Trophoblast cell (in vitro differentiated cells and primary cell): Measurements from ENCODE around the gene MYOZ2.

Source experiments
- DNase-seq, 2 donors: peaks; one replicate each; pipeline ENCODE4 v3.0.0-alpha.2; 2016
- H2AFZ ChIP-seq: 2 replicates; pipeline ENCODE4 v1.6.1; 2013; ENCODE audit warnings: low read length, moderate library complexity, mild to moderate bottlenecking; ENCODE audit not compliant: insufficient read depth, poor library complexity
- H2AK5ac ChIP-seq: 2 replicates; pipeline ENCODE4 v1.6.1; 2013; ENCODE audit warnings: mild to moderate bottlenecking, low read length
- H2BK120ac ChIP-seq: 2 replicates; pipeline ENCODE4 v1.6.1; 2013; ENCODE audit warnings: low read length, mild to moderate bottlenecking, moderate library complexity; ENCODE audit not compliant: insufficient read depth, poor library complexity
- H2BK12ac ChIP-seq: 2 replicates; pipeline ENCODE4 v1.6.1; 2013; ENCODE audit warnings: mild to moderate bottlenecking, low read length, moderate library complexity
- H2BK5ac ChIP-seq: 2 replicates; pipeline ENCODE4 v1.6.1; 2013; ENCODE audit warnings: low read length, low read depth, moderate library complexity, mild to moderate bottlenecking; ENCODE audit not compliant: poor library complexity
- H3K14ac ChIP-seq: 2 replicates; pipeline ENCODE4 v1.6.1; 2013; ENCODE audit warnings: mild to moderate bottlenecking, low read length
- H3K18ac ChIP-seq: 2 replicates; pipeline ENCODE4 v1.6.1; 2013; ENCODE audit warnings: mild to moderate bottlenecking, low read length
- H3K23ac ChIP-seq: 2 replicates; pipeline ENCODE4 v1.6.1; 2013; ENCODE audit warnings: low read length
- H3K27ac ChIP-seq: 2 replicates; pipeline ENCODE4 v1.5.1; 2013; ENCODE audit warnings: low read depth, mild to moderate bottlenecking, inconsistent platforms, low read length, moderate library complexity
- H3K27me3 ChIP-seq: 2 replicates; pipeline ENCODE4 v1.6.1; 2013; ENCODE audit warnings: inconsistent platforms, mild to moderate bottlenecking, low read length, moderate library complexity; ENCODE audit not compliant: insufficient read depth
- H3K36me3 ChIP-seq, 2 experiments: 1 replicate in 1 of 2; 2 replicates in 1 of 2; pipeline ENCODE4 v1.6.1; 2013; ENCODE audit warnings: low read length in 2 of 2, mild to moderate bottlenecking in 2 of 2, moderate library complexity in 1 of 2; ENCODE audit not compliant: insufficient read depth in 2 of 2, control insufficient read depth in 1 of 2
- H3K4ac ChIP-seq: 2 replicates; pipeline ENCODE4 v1.6.1; 2013; ENCODE audit warnings: low read depth, mild to moderate bottlenecking, low read length, moderate library complexity
- H3K4me1 ChIP-seq, 2 experiments: 1 replicate in 1 of 2; 2 replicates in 1 of 2; pipeline ENCODE4 v1.6.1; 2013; ENCODE audit warnings: low read length in 2 of 2, mild to moderate bottlenecking in 2 of 2, moderate library complexity in 1 of 2; ENCODE audit not compliant: insufficient read depth in 2 of 2, control insufficient read depth in 1 of 2
- H3K4me2 ChIP-seq: 2 replicates; pipeline ENCODE4 v1.6.1; 2013; ENCODE audit warnings: inconsistent platforms, mild to moderate bottlenecking, low read length, moderate library complexity
- H3K4me3 ChIP-seq: 2 replicates; pipeline ENCODE4 v1.5.1; 2013; ENCODE audit warnings: mild to moderate bottlenecking, low read depth, low read length, inconsistent platforms
- H3K79me1 ChIP-seq: one replicate; pipeline ENCODE4 v1.6.1; 2013; ENCODE audit warnings: low read length
- H3K79me2 ChIP-seq: 2 replicates; pipeline ENCODE4 v1.6.1; 2013; ENCODE audit warnings: low read length, mild to moderate bottlenecking; ENCODE audit not compliant: control insufficient read depth, insufficient read depth, poor library complexity
- H3K9ac ChIP-seq: 2 replicates; pipeline ENCODE4 v1.6.1; 2013; ENCODE audit warnings: mild to moderate bottlenecking, low read length
- H3K9me3 ChIP-seq: 2 replicates; pipeline ENCODE4 v1.6.1; 2013; ENCODE audit warnings: low read depth, mild to moderate bottlenecking, control low read depth, inconsistent platforms, low read length; ENCODE audit not compliant: insufficient read depth
- H4K12ac ChIP-seq: 2 replicates; pipeline ENCODE4 v1.6.1; 2013; ENCODE audit warnings: low read depth, mild to moderate bottlenecking, low read length, moderate library complexity
- H4K8ac ChIP-seq: 2 replicates; pipeline ENCODE4 v1.6.1; 2013; ENCODE audit warnings: low read depth, mild to moderate bottlenecking, low read length, moderate library complexity
- H4K91ac ChIP-seq: one replicate; pipeline ENCODE4 v1.6.1; 2013; ENCODE audit warnings: low read depth, mild to moderate bottlenecking, low read length, moderate library complexity
- WGBS: extraction: QIAGEN DNeasy Blood & Tissue Kit; methylation state at CpG from one replicate; pipeline ENCODE4 v1.1.7; 2013; ENCODE audit warnings: missing lambda C conversion rate; ENCODE audit not compliant: insufficient read length, insufficient coverage; ENCODE audit errors: extremely low coverage; 5-methylcytosine and 5-hydroxymethylcytosine counted together

MYOZ2 gene

GRCh38 chr4:119128148-119128547, 7.5 kb upstream of the MYOZ2 start:
- no peak overlapping the region for H3K9ac ChIP-seq
- H3K4me3 ChIP-seq = no peak overlapping the region
- no peak overlapping the region for H3K4me2 ChIP-seq
- no peak overlapping the region for H2BK5ac ChIP-seq
- H4K91ac ChIP-seq = no peak overlapping the region
- no peak overlapping the region for H3K14ac ChIP-seq
- H3K79me2 ChIP-seq = no peaks in the 10 kb centered on the region
- H4K12ac ChIP-seq = no peak overlapping the region
- H2BK12ac ChIP-seq = no peak overlapping the region
- no peak overlapping the region for H3K18ac ChIP-seq
- H3K36me3 ChIP-seq = no peaks in the 10 kb centered on the region
- H3K9me3 ChIP-seq = no peaks in the 10 kb centered on the region
- no peaks in the 10 kb centered on the region for H3K79me1 ChIP-seq
- H2BK120ac ChIP-seq = no peak overlapping the region
- H2AFZ ChIP-seq = no peak overlapping the region
- no peaks in the 10 kb centered on the region for H3K4me1 ChIP-seq
- no peak overlapping the region for H3K4ac ChIP-seq
- H4K8ac ChIP-seq = no peak overlapping the region
- H3K27ac ChIP-seq = no peak overlapping the region
- peak in 1 of 2 donors; percentile 5 for DNase-seq
- no peak overlapping the region for H3K23ac ChIP-seq
- no CpG with 5 or more reads among the region's 3 CpGs for WGBS
- no peak overlapping the region for H2AK5ac ChIP-seq
- H3K27me3 ChIP-seq = no peaks in the 10 kb centered on the region

GRCh38 chr4:119130365-119131065, 5.1 kb upstream of the MYOZ2 start:
- no peak overlapping the region for H4K91ac ChIP-seq
- WGBS = no CpG with 5 or more reads among the region's 4 CpGs
- H3K18ac ChIP-seq = no peak overlapping the region
- H2BK5ac ChIP-seq = no peak overlapping the region
- no peak overlapping the region for H2AFZ ChIP-seq
- no peak overlapping the region for H2AK5ac ChIP-seq
- H3K4me1 ChIP-seq = no peaks in the 10 kb centered on the region
- H3K79me2 ChIP-seq = no peaks in the 10 kb centered on the region
- no peaks in the 10 kb centered on the region for H3K9me3 ChIP-seq
- no peak overlapping the region for H3K4me3 ChIP-seq
- H2BK120ac ChIP-seq = no peak overlapping the region
- H2BK12ac ChIP-seq = no peak overlapping the region
- H3K27me3 ChIP-seq = no peaks in the 10 kb centered on the region
- no peak overlapping the region for H4K12ac ChIP-seq
- no peak overlapping the region for H3K9ac ChIP-seq
- H3K36me3 ChIP-seq = no peaks in the 10 kb centered on the region
- no peak overlapping the region for H3K14ac ChIP-seq
- H4K8ac ChIP-seq = no peak overlapping the region
- no peak for DNase-seq
- H3K4me2 ChIP-seq = no peak overlapping the region
- no peaks in the 10 kb centered on the region for H3K79me1 ChIP-seq
- no peak overlapping the region for H3K23ac ChIP-seq
- no peak overlapping the region for H3K27ac ChIP-seq
- no peak overlapping the region for H3K4ac ChIP-seq

- H3K27ac ChIP-seq = no peak overlapping the region
- H3K27me3 ChIP-seq = no peaks in the 10 kb centered on the region
- no peaks in the 10 kb centered on the region for H3K9me3 ChIP-seq
- H2BK12ac ChIP-seq = no peak overlapping the region
- no peak overlapping the region for H2BK120ac ChIP-seq
- no peak overlapping the region for H4K91ac ChIP-seq
- H3K4ac ChIP-seq = no peak overlapping the region
- H3K4me3 ChIP-seq = no peak overlapping the region
- no peak overlapping the region for H3K18ac ChIP-seq
- no peak overlapping the region for H3K4me2 ChIP-seq
- H2BK5ac ChIP-seq = no peak overlapping the region
- H3K23ac ChIP-seq = no peak overlapping the region
- DNase-seq = peak in 1 of 2 donors; percentile 44
- H2AFZ ChIP-seq = no peak overlapping the region
- H4K12ac ChIP-seq = no peak overlapping the region
- no peaks in the 10 kb centered on the region for H3K79me1 ChIP-seq
- no peak overlapping the region for H3K14ac ChIP-seq
- no CpG with 5 or more reads among the region's 4 CpGs for WGBS
- H2AK5ac ChIP-seq = no peak overlapping the region
- no peaks in the 10 kb centered on the region for H3K36me3 ChIP-seq
- H3K9ac ChIP-seq = no peak overlapping the region
- no peak overlapping the region for H4K8ac ChIP-seq
- no peaks in the 10 kb centered on the region for H3K79me2 ChIP-seq
- no peaks in the 10 kb centered on the region for H3K4me1 ChIP-seq
Observed at GRCh38 chr4:119131164-119131563, 4.5 kb upstream of the MYOZ2 start.

- Histone ChIP-seq H3K36me3 (no peaks in the 10 kb centered on the region), H2BK5ac (no peak overlapping the region), H2BK12ac (no peak overlapping the region), H3K9me3 (no peaks in the 10 kb centered on the region), H3K27me3 (no peaks in the 10 kb centered on the region), H2BK120ac (no peak overlapping the region), H3K9ac (no peak overlapping the region), H3K18ac (no peak overlapping the region), H3K79me1 (no peaks in the 10 kb centered on the region), H3K4me1 (no peaks in the 10 kb centered on the region), H4K8ac (no peak overlapping the region), H4K12ac (no peak overlapping the region), H2AFZ (no peak overlapping the region), H3K23ac (no peak overlapping the region), H3K4me2 (no peak overlapping the region), H3K79me2 (no peaks in the 10 kb centered on the region), H3K4me3 (no peak overlapping the region), H3K4ac (no peak overlapping the region), H2AK5ac (no peak overlapping the region), H3K27ac (no peak overlapping the region), H3K14ac (no peak overlapping the region), H4K91ac (no peak overlapping the region)
- no CpG with 5 or more reads among the region's 5 CpGs for WGBS
- no peak for DNase-seq
Observed at GRCh38 chr4:119132306-119132705, 3.3 kb upstream of the MYOZ2 start.
